GM11168 (cell line): ENCODE measurements around the gene MROH8.

Experiments
- in situ Hi-C: fragments of 300-500 bp; cut with MboI; formaldehyde crosslinking; loops from one replicate; pipeline ENCODE4 v1.12.0; 2022; ENCODE audit warnings: low sequenced_read_pairs; ENCODE audit not compliant: unreplicated experiment

The MROH8 gene

GRCh38 chr20:37178839-37179682, at the start of gene MROH8, which contains the start of gene RPN2:
Gene MROH8 (minus strand): TSS chr20:37179548.
Gene RPN2 (plus strand): TSS chr20:37179330. CDS start chr20:37179357, 27 bp downstream.
- in situ Hi-C loops: no loop called here

- in situ Hi-C loops: no loop called here
Measured at GRCh38 chr20:37228656-37229055, 49.3 kb upstream of the MROH8 start.

- in situ Hi-C loops: no loop called here
Measured at GRCh38 chr20:37228082-37228481, 48.7 kb upstream of the MROH8 start.

GRCh38 chr20:37226889-37227288, 47.5 kb upstream of the MROH8 start:
- in situ Hi-C loops: no loop called here

- in situ Hi-C loops: no loop called here
Measured at GRCh38 chr20:37225146-37225545, 45.8 kb upstream of the MROH8 start.

GRCh38 chr20:37223053-37223452, 43.7 kb upstream of the MROH8 start:
- in situ Hi-C loops: no loop called here

GRCh38 chr20:37222086-37222485, 42.7 kb upstream of the MROH8 start:
- in situ Hi-C loops: no loop called here

- in situ Hi-C loops: no loop called here
Measured at GRCh38 chr20:37220731-37221130, 41.4 kb upstream of the MROH8 start.

- in situ Hi-C loops: no loop called here
Measured at GRCh38 chr20:37219751-37220668, 40.7 kb upstream of the MROH8 start.

- in situ Hi-C loops: no loop called here
Measured at GRCh38 chr20:37218976-37219375, 39.6 kb upstream of the MROH8 start.

GRCh38 chr20:37218441-37218840, 39.1 kb upstream of the MROH8 start:
- in situ Hi-C loops: no loop called here

GRCh38 chr20:37209661-37210314, 30.4 kb upstream of the MROH8 start:
- in situ Hi-C loops: no loop called here

GRCh38 chr20:37209193-37209592, 29.8 kb upstream of the MROH8 start:
- in situ Hi-C loops: no loop called here

- in situ Hi-C loops: no loop called here
Measured at GRCh38 chr20:37207171-37207570, 27.8 kb upstream of the MROH8 start.

GRCh38 chr20:37205794-37206193, 26.4 kb upstream of the MROH8 start:
- in situ Hi-C loops: no loop called here

- in situ Hi-C loops: no loop called here
Measured at GRCh38 chr20:37205130-37205529, 25.8 kb upstream of the MROH8 start.

GRCh38 chr20:37204056-37204455, 24.7 kb upstream of the MROH8 start:
- in situ Hi-C loops: no loop called here

GRCh38 chr20:37202267-37202943, 23.1 kb upstream of the MROH8 start:
- in situ Hi-C loops: no loop called here

GRCh38 chr20:37201827-37202162, 22.4 kb upstream of the MROH8 start:
- in situ Hi-C loops: no loop called here
